K562 treated with DMSO at 1 percent for 48 hours (cell line): ENCODE data around the gene APOL5. TPM values are rescaled to one million over a fixed set of nuclear protein-coding genes. Genes with fewer than 3 reads are reported as not detected.

Experiments used
- total RNA-seq: library from RNA; unstranded; fragments of 300-600 nt; gene quantifications from 2 replicates; pipeline ENCODE4 v1.2.3, GENCODE V29; 2022; ENCODE audit warnings: low replicate concordance; ENCODE audit errors: extremely low read depth

APOL5 gene
- total RNA-seq = not detected in 2 replicates

GRCh38 chr22:35717572-35717971 lies at the start of gene APOL5:
TSS of gene APOL5 (plus strand) at chr22:35717872. CDS start at chr22:35717872, 0 bp downstream.

Other genes with a start within 250 kb of the APOL5 start
- not detected in 2 replicates for gene RASD2, start 177.0 kb upstream of the APOL5 start, total RNA-seq
- gene MB, start 100.5 kb upstream of the APOL5 start, total RNA-seq = not detected in 2 replicates
- gene APOL6, start 69.4 kb upstream of the APOL5 start, total RNA-seq = not detected in 2 replicates